Measurements from ENCODE around the gene CTNNBL1.

Gene CTNNBL1

DNA sequence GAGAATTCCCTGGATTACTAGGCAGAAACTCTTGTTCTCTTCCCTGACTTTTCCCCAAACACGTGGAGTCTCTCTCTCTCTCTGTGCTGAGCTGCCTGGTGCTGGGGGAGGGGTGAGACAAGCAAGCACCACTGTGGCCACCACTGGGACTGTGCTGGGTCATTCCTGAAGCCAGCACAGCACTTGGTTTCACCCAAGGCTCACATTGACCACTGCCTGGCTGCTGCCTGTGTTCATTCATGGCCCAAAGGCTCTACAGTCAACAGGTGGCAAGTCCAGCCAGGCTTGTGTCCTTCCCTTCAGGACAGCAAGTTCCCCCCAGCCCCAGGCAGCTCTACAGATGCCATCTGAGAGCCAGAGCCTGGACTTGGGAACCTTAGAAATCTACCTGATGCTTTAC, 92.2 kb downstream of the CTNNBL1 start:
- DNase-seq = no peak

DNA sequence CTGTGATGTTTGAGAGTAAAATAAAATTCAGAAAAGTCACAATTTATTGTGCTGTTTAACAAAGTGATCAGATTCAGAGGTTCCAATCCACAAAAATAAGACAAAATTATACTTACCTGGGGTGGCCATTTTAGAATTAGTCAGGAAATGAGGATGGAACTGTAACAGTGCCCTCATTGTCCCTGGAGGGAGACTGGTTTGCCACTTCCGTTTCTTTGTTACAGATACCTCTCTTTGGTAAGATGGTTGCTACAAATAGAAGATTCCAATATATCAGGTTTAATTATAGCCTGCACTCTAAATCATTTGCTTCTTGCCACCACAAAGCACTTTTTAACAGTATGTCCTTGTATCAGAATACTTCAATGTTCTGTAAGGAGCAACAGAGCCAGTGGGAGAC, 95.6 kb downstream of the CTNNBL1 start:
- no peak for DNase-seq

DNA sequence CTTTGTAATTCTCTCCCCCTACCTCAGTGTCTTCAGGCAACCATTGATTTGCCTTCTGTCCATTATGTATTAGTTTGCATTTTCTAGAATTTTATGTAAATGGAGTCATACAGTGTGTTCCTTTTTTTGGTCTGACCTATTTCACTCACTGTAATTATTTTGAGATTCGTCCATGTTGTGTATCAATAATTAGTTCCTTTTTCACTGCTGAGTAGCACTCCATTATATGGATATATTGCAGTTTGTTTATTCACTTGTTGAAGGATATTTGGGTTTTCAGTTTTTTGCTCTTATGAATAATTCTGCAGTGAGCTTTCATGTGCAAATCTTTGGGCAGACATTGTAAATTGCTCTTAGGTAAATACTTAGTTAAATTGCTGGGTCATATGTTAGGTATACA, 97.1 kb downstream of the CTNNBL1 start:
- no peak for DNase-seq

DNA sequence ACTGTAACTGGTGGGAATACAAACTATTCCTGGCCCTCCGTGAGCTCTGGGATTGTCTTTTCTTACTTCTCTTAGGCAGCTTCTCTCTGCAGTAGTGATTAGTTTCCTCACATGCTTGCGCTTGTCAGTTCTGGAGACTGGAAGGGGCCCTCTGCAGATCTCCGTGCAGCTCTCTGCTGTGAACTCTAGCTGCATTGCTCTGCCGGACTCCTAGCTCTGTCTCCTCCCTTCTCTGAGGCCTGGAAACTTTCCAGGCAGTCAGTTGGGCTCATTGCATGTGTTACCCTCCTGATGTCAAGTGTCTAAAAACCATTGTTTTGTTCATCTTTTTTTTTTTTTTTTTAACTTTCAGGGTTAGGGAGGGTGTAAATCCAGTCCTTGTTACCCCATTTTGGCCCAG, 102.3 kb downstream of the CTNNBL1 start:
- DNase-seq = no peak

DNA sequence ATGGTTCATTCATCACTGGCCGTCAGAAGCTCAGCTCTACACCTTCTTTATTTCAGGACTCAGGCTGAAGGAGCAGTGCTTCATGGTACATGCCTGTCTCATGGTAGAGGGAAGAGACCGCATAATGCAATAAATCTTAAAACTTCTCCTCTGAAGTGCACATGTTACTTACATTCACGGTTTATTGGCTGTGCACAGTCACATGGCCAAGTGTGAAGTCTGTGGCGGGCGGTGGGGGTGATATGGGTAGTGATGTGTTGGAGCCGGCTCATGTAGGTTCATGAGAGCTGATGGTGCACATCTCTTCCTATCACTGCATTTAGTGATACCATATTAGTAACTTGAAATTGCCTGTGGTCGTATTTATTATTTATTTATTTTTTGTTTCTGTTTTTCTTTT, 102.9 kb downstream of the CTNNBL1 start:
- no peak for DNase-seq

DNA sequence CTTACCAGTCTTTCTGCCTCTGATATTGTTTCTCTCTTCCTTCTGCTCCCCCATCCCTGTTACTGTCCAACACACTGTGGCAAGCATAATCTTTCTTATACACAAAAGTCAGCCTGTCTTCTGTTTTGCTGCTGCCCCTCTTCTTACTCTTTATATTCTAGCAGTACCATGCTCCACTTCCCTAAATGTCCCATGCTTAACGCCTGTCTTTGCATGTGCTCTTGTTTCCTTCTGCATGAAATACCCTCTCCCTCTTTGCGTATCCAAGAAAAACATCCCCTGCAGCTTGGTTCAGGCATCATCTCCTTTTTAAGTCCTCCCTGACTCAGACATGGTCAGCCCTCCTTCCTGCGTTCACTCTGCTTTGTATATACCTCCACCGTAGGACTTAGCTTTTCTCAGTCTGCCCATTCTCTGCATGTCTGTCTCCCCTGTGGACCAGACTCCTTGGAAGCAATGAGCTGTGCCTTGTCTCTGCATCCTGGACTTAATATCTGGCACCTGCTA, 103.9 kb downstream of the CTNNBL1 start:
- no peak for DNase-seq

DNA sequence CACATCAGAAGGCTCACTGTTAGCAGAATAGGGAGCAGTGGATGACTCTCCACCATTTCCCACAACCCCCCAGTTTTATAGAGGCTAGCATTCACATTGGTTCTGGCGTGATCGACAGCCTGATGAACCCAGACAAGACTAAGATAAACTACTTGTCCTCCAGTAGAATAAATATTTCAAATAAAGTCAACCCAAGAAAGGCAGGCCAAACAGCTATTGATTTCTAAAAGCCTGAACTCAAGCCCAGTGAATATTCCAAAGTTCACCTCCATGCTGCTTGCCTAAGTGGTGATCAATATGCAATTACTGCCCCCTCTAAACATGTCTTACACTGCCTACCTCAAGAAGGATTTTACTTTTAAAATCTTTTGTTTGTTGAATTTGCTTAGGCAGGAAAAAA, 104.5 kb downstream of the CTNNBL1 start:
- no peak for DNase-seq

DNA sequence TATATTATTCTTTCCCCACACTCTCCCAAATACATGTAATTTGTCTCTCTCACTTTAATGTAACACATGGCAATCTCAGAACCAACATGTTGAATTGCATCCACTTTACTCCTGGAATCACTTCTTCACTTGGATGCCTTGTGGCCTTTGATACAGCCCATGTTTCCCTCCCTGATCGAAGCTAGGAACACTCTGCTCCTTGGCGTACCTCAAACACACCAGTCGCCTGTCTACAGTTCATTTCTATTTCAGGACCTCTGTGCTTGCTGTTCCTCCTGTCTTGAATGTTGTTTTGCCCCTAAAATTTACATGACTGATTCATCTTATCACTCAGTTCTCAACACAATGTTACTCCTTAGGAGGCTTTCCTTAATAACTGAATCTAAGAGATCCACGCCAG, 106.8 kb downstream of the CTNNBL1 start:
- no peak for DNase-seq

DNA sequence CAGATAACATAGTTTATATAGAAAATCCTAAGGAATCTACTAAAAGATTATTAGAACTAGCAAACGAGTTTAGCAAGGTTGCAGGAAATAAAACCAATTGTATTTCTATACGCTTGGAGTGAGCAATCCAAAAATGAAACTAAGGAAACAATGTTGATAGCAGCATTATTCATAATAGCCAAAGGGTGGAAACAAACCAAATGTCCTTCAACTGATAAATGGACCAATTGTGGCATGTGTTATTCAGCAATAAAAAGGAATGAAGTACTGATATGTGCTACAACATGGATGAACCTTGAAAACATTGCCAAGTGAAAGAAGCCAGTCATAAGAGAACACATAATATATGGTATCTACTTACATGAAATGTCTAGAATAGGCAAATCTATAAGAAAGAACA, 108.1 kb downstream of the CTNNBL1 start:
- DNase-seq = no peak

DNA sequence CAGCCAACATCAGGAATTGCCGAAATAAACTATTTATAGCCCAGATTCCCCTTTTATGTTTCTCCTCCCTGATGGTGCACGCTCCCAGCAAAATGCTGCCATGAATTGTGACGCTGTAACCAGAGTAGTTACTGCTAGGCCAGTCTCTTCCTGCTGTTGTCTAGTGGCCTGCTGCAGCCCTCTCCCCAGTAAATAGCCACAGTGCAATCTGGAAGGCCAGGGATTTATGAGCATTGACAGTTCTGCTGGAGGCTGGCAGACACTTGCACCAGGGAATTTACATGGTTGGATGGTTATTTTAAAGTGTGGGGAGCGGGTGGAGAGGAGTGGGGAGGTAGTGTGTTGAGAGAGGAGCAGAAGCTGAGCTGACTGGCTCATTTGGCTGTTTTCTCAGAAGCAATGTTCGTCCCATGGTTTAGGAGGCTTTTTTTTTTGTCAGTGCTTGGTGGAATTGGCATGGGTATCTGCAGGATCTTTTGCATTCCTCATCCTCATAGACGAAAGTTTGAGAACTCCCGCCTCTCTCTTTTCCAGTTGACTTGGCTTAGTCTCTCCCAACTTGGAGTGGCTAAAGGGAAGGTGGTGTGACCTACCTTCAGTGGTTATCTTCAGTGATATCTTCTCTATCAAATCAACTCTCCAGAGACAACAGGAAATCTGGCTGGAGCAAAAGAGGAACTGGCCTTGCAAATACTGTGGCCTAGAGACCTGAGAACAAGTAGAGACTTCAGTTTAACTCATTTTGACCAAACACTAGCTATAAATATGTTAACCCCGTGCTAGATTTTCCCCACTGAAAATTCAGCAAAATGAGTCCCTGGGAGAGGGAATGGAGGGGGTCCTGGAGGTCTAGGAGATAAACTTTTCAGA, 109.8 kb downstream of the CTNNBL1 start:
- DNase-seq = no peak

DNA sequence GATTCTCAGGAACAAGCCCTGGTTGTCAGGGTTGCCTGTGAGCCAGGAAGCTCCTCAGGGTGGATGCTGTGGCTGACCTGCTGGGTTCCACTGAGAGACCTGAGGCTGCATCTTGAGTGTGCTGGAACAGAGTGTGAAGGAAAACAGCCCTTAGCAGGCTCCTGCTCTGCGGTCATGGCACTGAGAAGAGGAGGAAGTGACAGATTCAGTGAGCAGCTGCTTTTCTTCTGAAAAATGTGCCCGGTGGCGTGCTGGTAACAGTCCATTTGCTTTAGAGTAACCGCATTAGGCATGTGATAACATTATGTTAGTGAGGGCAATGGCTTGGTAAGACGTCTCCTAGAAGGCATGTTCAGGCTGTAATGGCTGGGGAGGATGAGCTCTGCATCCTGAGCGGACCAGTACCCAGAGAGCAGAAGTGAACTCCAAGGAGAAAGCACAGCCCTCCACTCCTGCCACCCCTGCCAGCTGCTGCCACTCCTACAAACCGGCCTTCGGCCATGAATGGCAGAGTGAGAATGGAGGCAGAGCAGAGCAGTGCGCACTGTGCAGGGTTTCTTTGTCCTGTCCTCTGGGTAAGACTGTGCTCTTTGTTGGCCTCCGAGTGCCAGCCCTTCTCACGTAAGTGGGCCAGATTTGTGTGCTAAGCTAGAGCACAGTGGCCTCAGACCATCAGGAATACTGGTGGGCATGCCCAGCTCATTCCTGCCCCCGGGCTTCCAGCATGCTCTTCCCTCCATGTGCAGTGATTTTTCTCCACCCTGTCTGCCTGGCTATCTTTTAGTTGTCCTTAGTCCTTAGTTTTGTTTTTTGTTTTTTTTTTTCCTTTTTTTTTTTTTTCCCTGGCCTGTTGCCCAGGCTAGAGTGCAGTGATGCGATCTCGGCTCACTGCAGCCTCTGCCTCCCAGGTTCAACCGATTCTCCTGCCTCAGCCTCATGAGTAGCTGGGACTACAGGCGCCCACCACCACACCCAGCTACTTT, 111.0 kb downstream of the CTNNBL1 start:
- no peak for DNase-seq

DNA sequence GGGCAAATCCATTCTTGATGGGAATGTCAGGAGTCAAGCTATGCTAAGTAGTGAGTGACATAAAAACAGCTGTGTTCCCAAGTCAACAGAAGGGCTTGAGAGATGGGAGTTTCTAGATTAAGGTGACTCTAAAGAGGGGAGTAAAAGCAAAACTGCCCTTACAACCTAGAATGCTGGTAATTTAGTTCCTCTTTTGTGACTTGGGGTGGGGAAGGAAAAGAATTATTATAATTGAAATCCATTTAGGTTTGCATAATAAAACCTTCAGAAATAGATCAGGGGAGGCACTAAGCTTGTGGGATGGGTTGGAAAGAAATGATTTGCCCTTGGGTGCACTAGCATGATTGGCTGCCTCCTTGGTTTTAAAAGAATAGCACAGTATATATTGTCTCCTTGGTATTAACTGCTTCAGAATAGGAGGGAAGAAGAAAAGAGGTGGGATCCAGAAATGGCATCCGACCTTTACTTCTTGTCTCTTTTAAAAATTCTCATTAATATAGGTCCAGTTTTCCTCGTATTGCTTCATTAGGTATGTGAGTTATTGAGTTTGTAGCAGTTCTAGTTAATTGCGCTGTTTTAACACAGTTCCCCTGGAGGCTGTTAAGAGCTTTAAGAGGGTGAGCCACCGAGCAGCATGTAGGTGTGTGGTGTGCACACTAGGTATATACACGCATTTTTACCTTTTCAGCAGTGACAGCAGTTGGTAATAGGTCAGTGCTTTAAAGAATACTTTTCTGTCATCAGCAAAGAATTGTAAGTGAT, 113.8 kb downstream of the CTNNBL1 start:
- DNase-seq = no peak

DNA sequence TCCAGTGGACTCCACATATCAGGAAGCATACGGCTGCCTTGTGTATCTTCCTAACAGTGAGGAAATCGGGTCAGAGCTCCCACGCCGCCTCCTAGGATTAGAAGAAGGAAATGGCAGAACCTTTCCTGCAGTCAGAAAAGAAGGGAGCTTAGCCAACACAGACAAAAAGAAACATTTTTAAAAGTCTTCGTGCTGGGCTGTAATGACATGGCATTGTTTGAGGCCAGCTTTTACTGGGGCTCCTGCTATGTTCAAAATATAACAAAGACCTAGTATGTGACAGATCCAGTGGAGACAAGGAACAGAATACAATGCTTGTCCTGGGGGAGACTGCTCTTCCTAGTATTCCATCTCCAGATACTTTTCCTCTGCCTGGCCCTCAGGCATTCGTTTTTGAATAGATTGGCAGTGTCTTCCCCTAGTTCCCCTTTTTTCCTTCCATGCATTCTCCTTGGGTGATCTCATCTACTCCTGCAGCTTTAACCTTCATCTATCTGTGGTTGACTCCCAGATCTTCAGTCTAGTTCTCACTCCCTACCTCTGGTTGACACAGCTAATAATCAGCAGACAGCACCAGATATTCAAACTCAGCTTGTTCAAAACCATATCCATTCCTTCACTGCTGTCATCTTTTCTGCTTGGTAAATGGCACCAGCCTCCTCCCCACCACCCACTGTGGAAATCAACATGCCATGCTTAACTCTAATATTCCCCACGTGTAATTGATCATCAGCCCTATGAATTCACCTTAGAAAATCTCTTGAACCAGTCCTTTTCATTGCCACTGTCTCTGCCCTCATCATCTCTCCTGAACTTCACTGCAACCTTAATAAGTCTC, 114.6 kb downstream of the CTNNBL1 start:
- no peak for DNase-seq

DNA sequence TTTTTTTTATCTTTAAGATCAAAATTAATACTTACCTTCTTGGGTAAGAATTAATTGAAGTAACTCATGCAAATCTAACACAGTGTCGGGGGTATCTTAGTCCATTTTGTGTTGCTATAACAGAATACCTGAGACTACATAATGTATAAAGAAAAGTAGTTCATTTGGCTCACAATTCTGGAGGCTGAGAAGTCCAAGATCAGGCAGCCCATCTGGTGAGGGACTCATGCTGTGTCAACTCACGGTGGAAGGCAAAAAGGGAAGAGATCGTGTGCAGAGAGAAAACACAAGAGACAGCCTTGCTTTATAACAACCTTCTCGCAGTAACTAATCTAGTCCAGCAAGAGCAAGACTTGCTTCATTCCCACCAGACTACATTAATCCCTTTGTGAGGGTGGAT, 116.2 kb downstream of the CTNNBL1 start:
- no peak for DNase-seq

DNA sequence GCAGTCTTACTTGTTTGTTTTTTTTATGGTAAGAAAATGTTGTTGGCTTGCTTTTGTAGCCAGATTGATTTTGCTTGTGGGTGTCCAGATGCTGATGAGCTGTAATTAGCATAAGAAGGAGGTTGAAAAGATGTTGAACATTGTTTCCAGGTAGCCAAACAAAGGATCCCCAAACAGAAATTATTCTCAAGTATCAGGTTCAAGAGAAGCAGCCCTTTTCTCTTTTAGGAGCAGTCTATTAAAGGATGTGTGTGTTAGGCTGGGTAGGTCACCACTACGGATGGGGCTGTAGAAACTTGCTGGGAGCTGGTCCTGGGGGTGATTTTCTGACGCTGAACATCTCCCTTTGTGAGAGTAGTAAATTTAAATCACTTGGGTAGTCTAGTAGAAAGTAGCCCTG, 122.2 kb downstream of the CTNNBL1 start:
- DNase-seq = no peak

DNA sequence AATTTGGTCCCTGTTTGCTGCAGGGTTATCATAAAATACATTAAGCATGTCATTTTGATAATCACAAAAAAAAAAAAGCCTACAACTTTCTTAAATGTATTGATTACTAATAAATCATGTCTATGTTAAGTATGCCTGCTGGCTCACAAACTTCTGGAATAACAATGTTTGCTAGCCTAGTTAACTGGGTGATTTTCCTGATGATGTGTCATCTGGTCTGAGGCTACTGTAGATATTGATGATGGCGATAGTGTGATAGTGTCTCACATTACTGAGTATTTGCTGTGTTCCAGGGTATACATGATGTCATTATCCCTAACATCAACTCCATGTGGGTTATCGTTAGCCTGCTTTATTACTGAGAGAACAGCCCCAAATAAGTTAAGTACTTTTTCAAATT, 122.9 kb downstream of the CTNNBL1 start:
- no peak for DNase-seq

DNA sequence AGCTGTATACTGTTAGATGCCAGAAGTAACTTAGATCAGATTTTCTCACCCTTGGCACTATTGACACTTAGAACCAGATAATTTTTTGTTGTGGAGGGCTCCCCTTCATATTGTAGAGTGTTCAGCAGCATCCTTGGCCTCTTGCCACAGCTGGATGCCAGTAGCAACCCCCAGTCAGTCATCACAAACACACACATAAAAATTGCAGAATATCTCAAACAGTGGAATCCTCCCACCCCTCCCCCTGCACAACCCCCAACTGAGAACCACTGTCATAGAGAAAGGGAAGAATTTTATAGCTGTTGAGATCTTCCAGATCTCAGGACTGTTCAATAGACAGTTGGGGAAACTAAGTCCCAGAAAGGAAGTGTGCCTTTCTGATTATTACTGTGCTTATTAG, 127.9 kb downstream of the CTNNBL1 start:
- DNase-seq = no peak

DNA sequence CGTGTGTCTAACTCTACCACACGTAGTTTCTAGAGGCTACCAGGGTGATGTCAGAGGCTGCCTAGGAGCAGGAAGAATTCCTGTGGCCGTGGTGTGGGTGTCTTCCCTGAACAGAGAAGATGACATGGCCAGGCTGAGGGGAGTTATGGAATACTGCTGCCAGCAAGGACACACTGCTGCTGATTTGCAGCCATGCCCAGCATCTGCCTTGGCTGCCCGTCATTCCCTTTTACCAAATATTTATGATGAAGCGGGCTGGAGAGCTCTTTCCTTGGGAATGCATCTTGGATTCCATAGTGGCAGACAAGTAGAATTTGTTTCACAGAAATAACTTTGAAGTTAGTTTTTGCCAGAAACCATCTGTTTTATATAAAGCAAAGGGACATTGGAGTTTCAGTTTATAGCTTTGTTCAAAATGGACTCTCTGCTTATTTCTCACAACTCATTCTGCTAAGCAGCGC, 128.3 kb downstream of the CTNNBL1 start:
- no peak for DNase-seq

DNA sequence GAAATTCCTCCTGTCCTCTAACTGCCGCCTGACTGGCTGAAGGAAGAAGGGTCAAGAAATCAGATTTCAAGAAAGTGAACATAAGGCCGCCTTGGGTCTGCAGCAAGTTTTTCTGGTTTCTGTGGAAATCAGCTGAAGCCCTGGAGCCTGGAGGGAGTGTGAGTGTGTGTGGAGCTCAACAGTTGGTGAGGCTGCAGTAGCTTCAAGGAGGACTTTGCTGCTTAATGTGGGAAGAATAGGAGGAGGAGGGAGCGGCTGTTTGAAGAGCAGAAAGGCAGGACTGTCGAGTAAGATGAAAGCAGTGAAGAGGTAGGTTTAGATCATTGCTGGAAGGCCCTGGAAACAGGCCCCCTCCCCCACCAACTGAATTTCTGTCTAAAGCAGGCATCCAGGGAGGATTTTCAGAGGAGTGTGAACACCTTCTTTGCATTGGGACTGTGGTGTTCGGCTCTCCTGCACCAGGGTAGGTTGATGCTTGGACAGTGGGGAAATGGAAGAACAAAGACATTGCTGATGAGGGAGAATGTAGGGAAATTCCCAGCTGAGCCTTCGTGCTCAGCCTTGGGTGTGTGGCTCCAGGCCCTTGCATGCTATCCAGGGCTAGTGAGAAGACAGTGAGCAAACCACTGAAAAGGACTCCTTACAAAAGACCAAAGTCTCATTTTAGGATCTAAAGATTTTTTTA, 129.6 kb downstream of the CTNNBL1 start:
- DNase-seq = no peak

DNA sequence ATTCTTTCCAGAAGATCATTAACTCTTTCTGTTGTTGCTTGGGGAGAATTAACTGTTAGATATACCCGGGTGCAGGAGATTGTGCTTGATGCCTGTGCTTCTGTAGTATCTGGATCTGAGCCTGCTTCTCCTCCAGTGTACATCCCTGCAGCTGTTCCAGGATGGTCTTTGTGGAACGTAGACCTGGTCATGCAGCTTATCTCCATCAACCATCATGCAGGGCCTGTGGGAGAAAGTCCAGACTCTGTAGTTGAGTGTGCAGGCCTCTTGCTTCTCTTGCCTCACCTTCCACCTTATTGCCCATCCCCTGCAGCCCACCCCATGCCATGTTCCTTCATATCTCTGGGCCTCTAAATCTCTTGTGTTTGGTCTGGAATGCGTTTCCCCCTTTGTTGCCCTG, 133.8 kb downstream of the CTNNBL1 start:
- no peak for DNase-seq

DNA sequence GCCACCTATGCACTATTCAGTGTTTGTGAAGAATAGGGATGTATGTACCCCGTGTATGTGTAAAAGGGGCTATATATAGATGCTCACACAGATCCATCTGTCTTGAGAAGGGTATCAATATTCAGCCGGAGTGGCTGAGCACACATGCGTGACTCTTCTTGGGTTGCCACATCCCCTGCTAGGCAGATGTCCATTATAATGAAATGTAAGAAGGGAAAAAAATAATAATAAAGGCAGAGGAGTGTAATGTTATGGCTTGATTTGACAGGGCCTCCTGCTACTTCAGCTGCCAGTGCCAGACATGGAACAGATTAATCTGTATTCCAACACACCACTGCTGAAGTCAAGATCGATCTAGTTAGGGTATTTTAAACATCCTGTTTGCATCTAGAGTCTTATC, 134.9 kb downstream of the CTNNBL1 start:
- no peak for DNase-seq
